HCT116 (cell line): ENCODE data around the gene ITFG1. TPM values are rescaled to one million over a fixed set of nuclear protein-coding genes. Genes with fewer than 3 reads are reported as not detected.

Experiments
- ATAC-seq: fragments of 200-7000 bp; cut with Tn5 transposase; 2 replicates; pipeline ENCODE4 v1.9.1; 2020; ENCODE audit warnings: mild to moderate bottlenecking, moderate library complexity
- BruUV-seq: library from RNA; stranded (reverse); fragments of 400-500 nt; replicated peaks from 2 replicates; lab custom pipeline; 2021; lab: Mats Ljungman, UMichigan
- CTCF ChIA-PET: fragments of 300-600 bp; sonication (Branson Sonifier 250); formaldehyde crosslinking; loops from one replicate; lab custom pipeline; 2021; ENCODE audit warnings: antibody characterized with exemption; lab: Charles Lee
- POLR2A ChIA-PET: fragments of 300-600, 350-600 bp; sonication (Branson Sonifier 250); formaldehyde crosslinking; loops from one replicate; lab custom pipeline; 2021; ENCODE audit warnings: antibody characterized with exemption; lab: Charles Lee
- RAD21 ChIA-PET, 2 experiments: fragments of 300-600 bp; sonication (Branson Sonifier 250); formaldehyde crosslinking; loops; one replicate each; lab custom pipeline; 2023; ENCODE audit warnings: low total read pairs in 2 of 2; ENCODE audit not compliant: uncharacterized antibody in 2 of 2, unreplicated experiment in 2 of 2, low non-redundant PET in 1 of 2; lab: Charles Lee
- DNase-seq: peaks from one replicate; pipeline ENCODE4 v3.0.0-alpha.2; 2010; ENCODE audit warnings: low read depth, low spot score
- H2AFZ ChIP-seq: fragments of 200-600 bp; shearing (Covaris generic), sonication (generic); 2 replicates; pipeline ENCODE4 v1.6.1; 2017; ENCODE audit warnings: low read depth, mixed run types, mixed read lengths, antibody characterized with exemption, low read length; ENCODE audit not compliant: poor library complexity, severe bottlenecking
- H3K27ac ChIP-seq: 2 replicates; pipeline ENCODE4 v1.5.1; 2012; ENCODE audit warnings: low read depth, low read length
- H3K27me3 ChIP-seq: fragments of 200-600 bp; sonication (generic); 2 replicates; pipeline ENCODE4 v1.6.1; 2016; ENCODE audit warnings: mixed run types, low read length, mixed read lengths; ENCODE audit not compliant: insufficient read depth
- H3K36me3 ChIP-seq, 2 experiments: fragments of 200-500 bp in 1 of 2; fragments of 200-600 bp in 1 of 2; sonication (Bioruptor generic) in 1 of 2; sonication (generic) in 1 of 2; 2 replicates each; pipeline versions ENCODE4 v1.5.1 to v1.6.1; 2014 to 2016; ENCODE audit warnings: low read length in 2 of 2, inconsistent platforms in 1 of 2, mixed read lengths in 1 of 2, mixed run types in 1 of 2; ENCODE audit not compliant: insufficient read depth in 2 of 2, control insufficient read depth in 1 of 2
- H3K4me1 ChIP-seq, 2 experiments: fragments of 200-600 bp in 1 of 2; sonication (generic) in 1 of 2; 2 replicates each; pipeline versions ENCODE4 v1.5.1 to v1.6.1; 2012 to 2017; ENCODE audit warnings: low read length in 2 of 2, inconsistent platforms in 1 of 2, mild to moderate bottlenecking in 1 of 2, mixed read lengths in 1 of 2, mixed run types in 1 of 2, moderate library complexity in 1 of 2; ENCODE audit not compliant: insufficient read depth in 2 of 2, control insufficient read depth in 1 of 2
- H3K4me2 ChIP-seq: fragments of 200-600 bp; sonication (generic); 2 replicates; pipeline ENCODE4 v1.6.1; 2017; ENCODE audit warnings: mixed run types, low read length, mixed read lengths
- H3K4me3 ChIP-seq, 2 experiments: fragments of 200-600 bp in 1 of 2; sonication (generic) in 1 of 2; replicated peaks in 1 of 2; 2 replicates each; pipeline ENCODE4 v1.5.1; 2011 to 2016; ENCODE audit warnings: low read length in 2 of 2, control low read depth in 1 of 2, low read depth in 1 of 2, mild to moderate bottlenecking in 1 of 2, mixed read lengths in 1 of 2, mixed run types in 1 of 2
- H3K79me2 ChIP-seq: fragments of 200-600 bp; sonication (generic); 2 replicates; pipeline ENCODE4 v1.6.1; 2017; ENCODE audit warnings: mild to moderate bottlenecking, mixed run types, low read length, moderate library complexity, mixed read lengths; ENCODE audit not compliant: insufficient read depth
- H3K9ac ChIP-seq: fragments of 200-600 bp; sonication (generic); 2 replicates; pipeline ENCODE4 v1.6.1; 2016; ENCODE audit warnings: low read length, mixed read lengths
- H3K9me2 ChIP-seq: fragments of 200-600 bp; sonication (generic), shearing (Covaris generic); 2 replicates; pipeline ENCODE4 v1.6.1; 2017; ENCODE audit warnings: mixed run types, mild to moderate bottlenecking, moderate library complexity; ENCODE audit not compliant: insufficient read depth
- H3K9me3 ChIP-seq, 2 experiments: fragments of 200-500 bp in 1 of 2; fragments of 200-600 bp in 1 of 2; sonication (Bioruptor generic) in 1 of 2; sonication (generic) in 1 of 2; 2 replicates each; pipeline ENCODE4 v1.6.1; 2014 to 2017; ENCODE audit warnings: low read length in 2 of 2, mixed read lengths in 2 of 2, inconsistent platforms in 1 of 2, low read depth in 1 of 2, mild to moderate bottlenecking in 1 of 2, mixed run types in 1 of 2, moderate library complexity in 1 of 2; ENCODE audit not compliant: control insufficient read depth in 1 of 2, insufficient read depth in 1 of 2
- H4K20me1 ChIP-seq: fragments of 200-600 bp; sonication (generic), shearing (Covaris generic); 2 replicates; pipeline ENCODE4 v1.6.1; 2017; ENCODE audit warnings: mixed run types, mild to moderate bottlenecking, moderate library complexity; ENCODE audit not compliant: insufficient read depth
- CBX3 ChIP-seq: IDR thresholded peaks from 2 replicates; pipeline ENCODE4 v1.6.1; 2012; ENCODE audit warnings: low read depth
- EZH2 ChIP-seq: fragments of 200-600 bp; sonication (generic); IDR thresholded peaks from 2 replicates; pipeline ENCODE4 v1.6.1; 2017; ENCODE audit warnings: antibody characterized with exemption, mixed run types
- EZH2phosphoT487 ChIP-seq: fragments of 200-600 bp; IDR thresholded peaks from 2 replicates; pipeline ENCODE4 v1.6.1; 2018; ENCODE audit warnings: antibody characterized with exemption, borderline replicate concordance
- FOSL1 ChIP-seq: IDR thresholded peaks from 2 replicates; pipeline ENCODE4 v1.6.1; 2012; ENCODE audit warnings: low read depth
- POLR2A ChIP-seq: IDR thresholded peaks from 2 replicates; pipeline ENCODE4 v1.7.0; 2011; ENCODE audit warnings: borderline replicate concordance; ENCODE audit not compliant: insufficient read depth, insufficient read length; ENCODE audit errors: extremely low read depth
- POLR2AphosphoS5 ChIP-seq: IDR thresholded peaks from 2 replicates; pipeline ENCODE4 v1.6.1; 2011; ENCODE audit warnings: mild to moderate bottlenecking, low read depth, low read length, moderate library complexity
- SIN3A ChIP-seq: IDR thresholded peaks from 2 replicates; pipeline ENCODE4 v1.6.1; 2012; ENCODE audit warnings: low read depth
- SP1 ChIP-seq: IDR thresholded peaks from 2 replicates; pipeline ENCODE4 v1.6.1; 2012; ENCODE audit warnings: low read depth
- SRF ChIP-seq: IDR thresholded peaks from 2 replicates; pipeline ENCODE4 v1.6.1; 2012; ENCODE audit warnings: low read depth
- TCF7L2 ChIP-seq: IDR thresholded peaks from 2 replicates; pipeline ENCODE4 v1.7.0; 2011; ENCODE audit warnings: borderline replicate concordance, inconsistent platforms; ENCODE audit not compliant: insufficient read depth, insufficient read length; ENCODE audit errors: extremely low read depth
- YY1 ChIP-seq: IDR thresholded peaks from 2 replicates; pipeline ENCODE4 v1.6.1; 2011; ENCODE audit warnings: low read length, low read depth, moderate library complexity, mild to moderate bottlenecking; ENCODE audit not compliant: insufficient replicate concordance; ENCODE audit errors: extremely low read depth
- ZFX ChIP-seq: fragments of 450-650 bp; IDR thresholded peaks from 2 replicates; pipeline ENCODE4 v1.6.1; 2017
- intact Hi-C: fragments of 100-400 bp; cut with micrococcal nuclease; formaldehyde crosslinking; loops from 2 replicates; pipeline ENCODE4 v1.10.0; 2022
- total RNA-seq: library from RNA; stranded (reverse); gene quantifications from one replicate; pipeline ENCODE4 v1.2.1, GENCODE V29; 2021; ENCODE audit not compliant: unreplicated experiment
- TF ChIP-seq, protein P1 (sequence below): IDR thresholded peaks from 2 replicates; pipeline ENCODE4 v1.6.1; 2012
- TF ChIP-seq, protein P2 (sequence below): IDR thresholded peaks from 2 replicates; pipeline ENCODE4 v1.6.1; 2012; ENCODE audit warnings: low read depth
- TF ChIP-seq, protein P3 (sequence below), 3 experiments: fragments of 200-600 bp in 1 of 3; sonication (generic) in 1 of 3; IDR thresholded peaks in 2 of 3; conservative IDR thresholded peaks in 1 of 3; 2 replicates each; pipeline ENCODE4 v1.5.1; 2012 to 2017; ENCODE audit warnings: low read depth in 2 of 3, low read length in 2 of 3, antibody characterized with exemption in 1 of 3, borderline replicate concordance in 1 of 3, control low read depth in 1 of 3, mild to moderate bottlenecking in 1 of 3, mixed read lengths in 1 of 3, mixed run types in 1 of 3, moderate library complexity in 1 of 3; ENCODE audit not compliant: insufficient read depth in 1 of 3

ITFG1 gene
- total RNA-seq, 1 experiment from 2014 or later, result 24.9 TPM

DNA sequence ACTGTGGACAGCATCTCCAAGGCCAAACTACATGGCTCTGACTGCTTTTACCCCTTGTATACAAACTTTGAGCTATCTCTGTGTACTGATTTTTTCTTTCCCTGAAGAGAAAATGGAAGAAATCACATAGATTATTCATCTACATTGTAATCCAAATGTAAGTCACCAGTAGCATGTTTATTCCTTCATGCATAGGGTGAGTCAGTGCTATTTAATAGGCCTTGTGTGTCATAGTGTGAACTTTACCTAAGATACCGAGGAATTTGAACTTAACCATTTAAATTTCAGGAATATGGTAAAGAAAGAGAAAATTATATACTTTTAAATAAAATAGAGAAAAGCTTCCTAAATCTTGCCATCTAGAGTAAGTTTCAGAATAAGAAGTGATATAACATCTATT lies 16.8 kb upstream of the ITFG1 start (continued):
- TF ChIP-seq EZH2phosphoT487, result no peak
- no peak for TF ChIP-seq ZFX
- TF ChIP-seq EZH2, result no peak
- TF ChIP-seq POLR2AphosphoS5, result no peak

DNA sequence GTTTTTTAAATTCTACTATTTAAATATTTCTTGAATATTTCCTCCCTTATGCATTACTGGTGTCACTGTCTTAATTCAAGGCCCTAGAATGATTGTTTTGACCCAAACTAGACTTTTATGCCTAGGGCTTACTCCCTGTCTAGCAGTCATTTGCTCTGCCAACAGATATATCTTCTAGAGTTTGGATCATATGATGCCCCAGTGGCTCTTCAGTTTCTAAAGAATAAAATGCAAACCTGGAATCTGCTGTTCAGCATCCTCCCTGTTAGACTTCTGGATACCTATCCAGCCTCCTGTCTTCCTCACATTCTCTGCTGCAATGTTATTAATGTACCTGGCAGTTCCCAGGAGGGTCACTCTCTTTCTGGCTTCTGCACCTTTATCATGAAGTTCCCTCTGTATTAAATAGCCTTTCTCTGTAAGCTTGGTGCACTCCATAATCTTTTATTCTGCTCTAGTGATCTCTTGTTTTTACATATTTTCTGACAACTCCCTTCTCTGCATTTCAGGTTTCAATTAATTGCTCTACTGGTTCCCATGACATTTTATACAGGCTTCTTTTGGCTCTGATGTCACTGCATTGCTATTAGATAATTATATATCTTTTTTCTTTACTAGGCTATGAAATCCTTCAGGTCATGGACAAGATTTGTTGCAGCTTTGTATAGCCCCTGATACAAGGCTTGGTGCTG lies 15.9 kb upstream of the ITFG1 start:
- POLR2A ChIA-PET, result no interaction called here
- BruUV-seq, result no TSS peak
- Histone ChIP-seq H4K20me1 (no peaks in the 10 kb centered on the region), H3K79me2 (peaks cover 5% of the 10 kb centered on the region; the same call in 1 of the 2 replicates)
- intact Hi-C loops, result no loop called here
- TF ChIP-seq POLR2A (no peak), FOSL1 (no peak), EZH2 (no peak), YY1 (no peak), SP1 (no peak), SIN3A (no peak), ZFX (no peak), CBX3 (no peak), TCF7L2 (no peak), EZH2phosphoT487 (no peak), SRF (no peak)
- TF ChIP-seq, protein P1, sequence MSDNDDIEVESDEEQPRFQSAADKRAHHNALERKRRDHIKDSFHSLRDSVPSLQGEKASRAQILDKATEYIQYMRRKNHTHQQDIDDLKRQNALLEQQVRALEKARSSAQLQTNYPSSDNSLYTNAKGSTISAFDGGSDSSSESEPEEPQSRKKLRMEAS, result no peak
- TF ChIP-seq, protein P2, sequence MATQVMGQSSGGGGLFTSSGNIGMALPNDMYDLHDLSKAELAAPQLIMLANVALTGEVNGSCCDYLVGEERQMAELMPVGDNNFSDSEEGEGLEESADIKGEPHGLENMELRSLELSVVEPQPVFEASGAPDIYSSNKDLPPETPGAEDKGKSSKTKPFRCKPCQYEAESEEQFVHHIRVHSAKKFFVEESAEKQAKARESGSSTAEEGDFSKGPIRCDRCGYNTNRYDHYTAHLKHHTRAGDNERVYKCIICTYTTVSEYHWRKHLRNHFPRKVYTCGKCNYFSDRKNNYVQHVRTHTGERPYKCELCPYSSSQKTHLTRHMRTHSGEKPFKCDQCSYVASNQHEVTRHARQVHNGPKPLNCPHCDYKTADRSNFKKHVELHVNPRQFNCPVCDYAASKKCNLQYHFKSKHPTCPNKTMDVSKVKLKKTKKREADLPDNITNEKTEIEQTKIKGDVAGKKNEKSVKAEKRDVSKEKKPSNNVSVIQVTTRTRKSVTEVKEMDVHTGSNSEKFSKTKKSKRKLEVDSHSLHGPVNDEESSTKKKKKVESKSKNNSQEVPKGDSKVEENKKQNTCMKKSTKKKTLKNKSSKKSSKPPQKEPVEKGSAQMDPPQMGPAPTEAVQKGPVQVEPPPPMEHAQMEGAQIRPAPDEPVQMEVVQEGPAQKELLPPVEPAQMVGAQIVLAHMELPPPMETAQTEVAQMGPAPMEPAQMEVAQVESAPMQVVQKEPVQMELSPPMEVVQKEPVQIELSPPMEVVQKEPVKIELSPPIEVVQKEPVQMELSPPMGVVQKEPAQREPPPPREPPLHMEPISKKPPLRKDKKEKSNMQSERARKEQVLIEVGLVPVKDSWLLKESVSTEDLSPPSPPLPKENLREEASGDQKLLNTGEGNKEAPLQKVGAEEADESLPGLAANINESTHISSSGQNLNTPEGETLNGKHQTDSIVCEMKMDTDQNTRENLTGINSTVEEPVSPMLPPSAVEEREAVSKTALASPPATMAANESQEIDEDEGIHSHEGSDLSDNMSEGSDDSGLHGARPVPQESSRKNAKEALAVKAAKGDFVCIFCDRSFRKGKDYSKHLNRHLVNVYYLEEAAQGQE, result no peak
- TF ChIP-seq, protein P3, sequence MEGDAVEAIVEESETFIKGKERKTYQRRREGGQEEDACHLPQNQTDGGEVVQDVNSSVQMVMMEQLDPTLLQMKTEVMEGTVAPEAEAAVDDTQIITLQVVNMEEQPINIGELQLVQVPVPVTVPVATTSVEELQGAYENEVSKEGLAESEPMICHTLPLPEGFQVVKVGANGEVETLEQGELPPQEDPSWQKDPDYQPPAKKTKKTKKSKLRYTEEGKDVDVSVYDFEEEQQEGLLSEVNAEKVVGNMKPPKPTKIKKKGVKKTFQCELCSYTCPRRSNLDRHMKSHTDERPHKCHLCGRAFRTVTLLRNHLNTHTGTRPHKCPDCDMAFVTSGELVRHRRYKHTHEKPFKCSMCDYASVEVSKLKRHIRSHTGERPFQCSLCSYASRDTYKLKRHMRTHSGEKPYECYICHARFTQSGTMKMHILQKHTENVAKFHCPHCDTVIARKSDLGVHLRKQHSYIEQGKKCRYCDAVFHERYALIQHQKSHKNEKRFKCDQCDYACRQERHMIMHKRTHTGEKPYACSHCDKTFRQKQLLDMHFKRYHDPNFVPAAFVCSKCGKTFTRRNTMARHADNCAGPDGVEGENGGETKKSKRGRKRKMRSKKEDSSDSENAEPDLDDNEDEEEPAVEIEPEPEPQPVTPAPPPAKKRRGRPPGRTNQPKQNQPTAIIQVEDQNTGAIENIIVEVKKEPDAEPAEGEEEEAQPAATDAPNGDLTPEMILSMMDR (IDR thresholded peaks at IDR 0.05 in 2 of 3, conservative IDR thresholded peaks at IDR 0.05 in 1 of 3; ENCODE audit: borderline replicate concordance in 1 of 3, insufficient read depth in 1 of 3, low read depth in 2 of 3, low read length in 2 of 3), result no peak
- TF ChIP-seq, all 23 proteins: peak for 0
- CTCF ChIA-PET, result no interaction called here
- Histone ChIP-seq H3K4me2 (no peak overlapping the region), H3K27me3 (no peaks in the 10 kb centered on the region), H2AFZ (no peak overlapping the region), H3K27ac (no peak overlapping the region), H3K9me3 (no peaks in the 10 kb centered on the region), H3K9ac (no peak overlapping the region), H3K4me1 (no peaks in the 10 kb centered on the region), H3K9me2 (no peaks in the 10 kb centered on the region), H3K4me3 (no peak overlapping the region), H3K36me3 (no peaks in the 10 kb centered on the region)
- DNase-seq (no peak), ATAC-seq (no peak)
- RAD21 ChIA-PET, result no interaction called here
